Measurements from ENCODE around the gene WNK2.

- TF ChIP-seq POLR2A (IDR thresholded peaks at IDR 0.05; ENCODE audit: low read depth, low read length) (no peak), TAF1 (IDR thresholded peaks at IDR 0.05; ENCODE audit: low read depth, low read length) (no peak)
Observed at GRCh38 chr9:93315960-93316359, 132.0 kb downstream of the WNK2 start.
